ENCODE measurements around the gene CIBAR2.

- TF ChIP-seq CTCF (IDR thresholded peaks at IDR 0.05; ENCODE audit: poor library complexity) (no peak), EZH2 (IDR thresholded peaks at IDR 0.05; ENCODE audit: borderline replicate concordance) (no peak)
These were observed 56.6 kb downstream of the CIBAR2 start for GRCh38 chr16:85055493-85056210.

Measured in hepatocyte (in vitro differentiated cells).